GM23248 (cell line): Measurements from ENCODE around the gene PLS3. TPM values are rescaled to one million over a fixed set of nuclear protein-coding genes. Genes with fewer than 3 reads are reported as not detected.
A peak's percentile ranks its signal among the peaks of the same experiment; 100 is the strongest.
"Not testable (repeated sequence)": the region's sequence is repeated elsewhere in the genome, so short reads cannot be mapped to it uniquely, and the experiment has no call there.

Experiments
- DNase-seq: peaks from one replicate; pipeline ENCODE4 v3.0.0-alpha.2; 2015
- H2AFZ ChIP-seq: fragments of 200-600 bp; sonication (generic); 2 replicates; pipeline ENCODE4 v1.6.1; 2016; ENCODE audit warnings: antibody characterized with exemption
- H3F3A ChIP-seq: fragments of 200-600 bp; sonication (generic); 2 replicates; pipeline ENCODE4 v1.6.1; 2016; ENCODE audit warnings: mild to moderate bottlenecking, antibody characterized with exemption, mixed run types; ENCODE audit not compliant: insufficient read depth
- H3K27ac ChIP-seq: fragments of 200-600 bp; sonication (generic); 2 replicates; pipeline ENCODE4 v1.5.1; 2016; ENCODE audit warnings: mild to moderate bottlenecking
- H3K27me3 ChIP-seq: fragments of 200-600 bp; sonication (generic); replicated peaks from 2 replicates; pipeline ENCODE4 v1.6.1; 2016; ENCODE audit warnings: mild to moderate bottlenecking; ENCODE audit not compliant: insufficient read depth
- H3K36me3 ChIP-seq: fragments of 200-600 bp; sonication (generic); 2 replicates; pipeline ENCODE4 v1.6.1; 2016; ENCODE audit warnings: low read depth, mild to moderate bottlenecking
- H3K4me1 ChIP-seq: fragments of 200-600 bp; sonication (generic); 2 replicates; pipeline ENCODE4 v1.6.1; 2016; ENCODE audit warnings: mild to moderate bottlenecking; ENCODE audit not compliant: insufficient read depth
- H3K4me2 ChIP-seq: fragments of 200-600 bp; sonication (generic); one replicate; pipeline ENCODE4 v1.6.1; 2016; ENCODE audit warnings: mild to moderate bottlenecking; ENCODE audit not compliant: unreplicated experiment
- H3K4me3 ChIP-seq: fragments of 200-600 bp; sonication (generic); 2 replicates; pipeline ENCODE4 v1.5.1; 2016; ENCODE audit warnings: mild to moderate bottlenecking
- H3K79me2 ChIP-seq: fragments of 200-600 bp; sonication (generic); 2 replicates; pipeline ENCODE4 v1.6.1; 2016; ENCODE audit warnings: mild to moderate bottlenecking; ENCODE audit not compliant: insufficient read depth
- H3K9ac ChIP-seq: fragments of 200-600 bp; sonication (generic); 2 replicates; pipeline ENCODE4 v1.6.1; 2016; ENCODE audit warnings: mild to moderate bottlenecking
- H3K9me2 ChIP-seq: fragments of 200-600 bp; sonication (generic); 2 replicates; pipeline ENCODE4 v1.6.1; 2016; ENCODE audit warnings: mixed run types, mild to moderate bottlenecking, moderate library complexity; ENCODE audit not compliant: insufficient read depth
- H3K9me3 ChIP-seq: fragments of 200-600 bp; sonication (generic); one replicate; pipeline ENCODE4 v1.6.1; 2017; ENCODE audit warnings: low read depth
- H4K20me1 ChIP-seq: fragments of 200-600 bp; sonication (generic); 2 replicates; pipeline ENCODE4 v1.6.0; 2016; ENCODE audit not compliant: insufficient read depth
- EZH2 ChIP-seq: fragments of 200-600 bp; sonication (generic); IDR thresholded peaks from 2 replicates; pipeline ENCODE4 v1.6.1; 2018; ENCODE audit warnings: antibody characterized with exemption, mild to moderate bottlenecking; ENCODE audit not compliant: insufficient read depth, poor library complexity, severe bottlenecking
- EZH2phosphoT487 ChIP-seq: fragments of 200-600 bp; sonication (generic); IDR thresholded peaks from 2 replicates; pipeline ENCODE4 v1.6.1; 2018; ENCODE audit warnings: antibody characterized with exemption, moderate library complexity, mild to moderate bottlenecking, low read depth; ENCODE audit not compliant: insufficient read depth
- WGBS, 2 experiments: methylation state at CpG; one replicate each; pipeline ENCODE4 v1.1.6; 2015 to 2017; ENCODE audit warnings: low lambda C conversion rate in 2 of 2, low coverage in 1 of 2; ENCODE audit errors: missing lambda C conversion rate in 2 of 2; 5-methylcytosine and 5-hydroxymethylcytosine counted together
- in situ Hi-C: fragments of 300-500 bp; cut with MboI; formaldehyde crosslinking; loops from 2 replicates; pipeline ENCODE4 v1.15.0; 2020
- polyA plus RNA-seq: library from polyadenylated mRNA; unstranded; fragments of >200 nt; fragmentation: Nextera tagmentation; extraction: Ambion mirVana; gene quantifications from 2 replicates; pipeline ENCODE4 v1.2.1, GENCODE V29; 2016
- total RNA-seq: library from RNA; depleted of rRNA; stranded (reverse); fragments of >200 nt; shearing (Covaris generic); gene quantifications from 2 replicates; pipeline ENCODE4 v1.2.3, GENCODE V29; 2014

PLS3 gene
- total and polyA plus RNA-seq, 2 experiments from 2014 or later = 118 to 137 TPM

- Histone ChIP-seq H4K20me1 (no peaks in the 10 kb centered on the region), H3K4me2 (no peak overlapping the region), H3K36me3 (no peaks in the 10 kb centered on the region), H2AFZ (no peak overlapping the region), H3K27ac (no peak overlapping the region), H3K79me2 (no peaks in the 10 kb centered on the region), H3K9me3 (no peaks in the 10 kb centered on the region), H3K4me3 (no peak overlapping the region), H3K27me3 (no peaks in the 10 kb centered on the region), H3K9ac (no peak overlapping the region), H3K9me2 (no peaks in the 10 kb centered on the region), H3F3A (peaks cover 3% of the 10 kb centered on the region; the same call in 1 of the 2 replicates), H3K4me1 (peaks cover 11% of the 10 kb centered on the region; the same call in 1 of the 2 replicates)
- TF ChIP-seq EZH2 (no peak), EZH2phosphoT487 (no peak)
- peak; percentile 7 for DNase-seq
- in situ Hi-C loops = no loop called here
- WGBS, 2 experiments = 89 to 95% methylated on average over 1 of the region's 1 CpG
Observed at GRCh38 chrX:115535844-115536243, 25.1 kb upstream of the PLS3 start.

GRCh38 chrX:115539841-115540240 is 21.1 kb upstream of the PLS3 start:
- H3K4me1 ChIP-seq = 0 out of 2 replicates have a peak, but pooled peaks cover 3% of the 10 kb centered on the region
- H3K9ac ChIP-seq = no peak overlapping the region
- DNase-seq = no peak
- no peak overlapping the region for H3K4me3 ChIP-seq
- 95 to 97% methylated on average over 2 of the region's 2 CpGs for WGBS, 2 experiments
- no peak for TF ChIP-seq EZH2
- TF ChIP-seq EZH2phosphoT487 = no peak
- H3F3A ChIP-seq = no peaks in the 10 kb centered on the region
- no peaks in the 10 kb centered on the region for H3K9me2 ChIP-seq
- no peaks in the 10 kb centered on the region for H3K36me3 ChIP-seq
- H3K79me2 ChIP-seq = no peaks in the 10 kb centered on the region
- H3K27me3 ChIP-seq = no peaks in the 10 kb centered on the region
- H4K20me1 ChIP-seq = no peaks in the 10 kb centered on the region
- in situ Hi-C loops = no loop called here
- no peak overlapping the region for H3K27ac ChIP-seq
- no peaks in the 10 kb centered on the region for H3K9me3 ChIP-seq
- no peak overlapping the region for H3K4me2 ChIP-seq
- H2AFZ ChIP-seq = no peak overlapping the region

- H3K27ac ChIP-seq, H3K9me2 ChIP-seq, H3K4me1 ChIP-seq, H3F3A ChIP-seq, H3K9ac ChIP-seq, DNase-seq, H3K4me2 ChIP-seq, H3K36me3 ChIP-seq, in situ Hi-C loops, H3K4me3 ChIP-seq, H4K20me1 ChIP-seq, H2AFZ ChIP-seq, H3K79me2 ChIP-seq, H3K9me3 ChIP-seq, H3K27me3 ChIP-seq: not testable (repeated sequence)
- WGBS, 2 experiments = 84 to 93% methylated on average over 6 to 10 of the region's 10 CpGs
Observed at GRCh38 chrX:115541045-115541444, 19.9 kb upstream of the PLS3 start.

GRCh38 chrX:115547448-115547847 is 13.5 kb upstream of the PLS3 start:
- Histone ChIP-seq H3K4me3 (no peak overlapping the region), H3K4me1 (no peaks in the 10 kb centered on the region), H3K9me3 (no peaks in the 10 kb centered on the region), H3K36me3 (no peaks in the 10 kb centered on the region), H3F3A (no peaks in the 10 kb centered on the region), H4K20me1 (no peaks in the 10 kb centered on the region), H3K79me2 (no peaks in the 10 kb centered on the region), H3K9ac (no peak overlapping the region), H3K4me2 (no peak overlapping the region), H3K27ac (no peak overlapping the region), H3K27me3 (no peaks in the 10 kb centered on the region), H3K9me2 (no peaks in the 10 kb centered on the region), H2AFZ (no peak overlapping the region)
- in situ Hi-C loops = no loop called here
- no peak for TF ChIP-seq EZH2phosphoT487
- TF ChIP-seq EZH2 = no peak
- DNase-seq = no peak
- 97 to 100% methylated on average over 1 to 2 of the region's 2 CpGs for WGBS, 2 experiments

- Histone ChIP-seq H3F3A (no peaks in the 10 kb centered on the region), H2AFZ (no peak overlapping the region), H3K36me3 (no peaks in the 10 kb centered on the region), H3K4me3 (no peak overlapping the region), H4K20me1 (no peaks in the 10 kb centered on the region), H3K9me3 (no peaks in the 10 kb centered on the region), H3K9ac (no peak overlapping the region), H3K9me2 (no peaks in the 10 kb centered on the region), H3K4me2 (no peak overlapping the region), H3K27me3 (no peaks in the 10 kb centered on the region), H3K79me2 (no peaks in the 10 kb centered on the region), H3K4me1 (no peaks in the 10 kb centered on the region), H3K27ac (no peak overlapping the region)
- in situ Hi-C loops = no loop called here
- TF ChIP-seq EZH2phosphoT487 = no peak
- TF ChIP-seq EZH2 = no peak
- whole genome bisulfite sequencing, 2 experiments = 87 to 94% methylated on average over 3 of the region's 3 CpGs
- DNase-seq = no peak
Observed at GRCh38 chrX:115549008-115549407, 12.0 kb upstream of the PLS3 start.
